Measurements from ENCODE around the gene UCHL3. TPM values are rescaled to one million over a fixed set of nuclear protein-coding genes. Genes with fewer than 3 reads are reported as not detected.

UCHL3 gene
- total and polyA plus RNA-seq, 9 donors, result 8.6 to 39.5 (median 13.0) TPM

- Histone ChIP-seq H3K4me3 (no peak overlapping the region), H3K27me3 (no peaks in the 10 kb centered on the region), H3K36me3 (no peaks in the 10 kb centered on the region), H3K27ac (no peak overlapping the region), H3K9me3 (no peaks in the 10 kb centered on the region), H3K4me1 (ENCODE audit: insufficient read depth) (no peaks in the 10 kb centered on the region)
- DNase-seq, result no peak
- 91 to 93% (median 92%) methylated on average over 10 of the region's 10 CpGs for WGBS, 3 donors
- TF ChIP-seq POLR2A (IDR thresholded peaks at IDR 0.05) (no peak), EP300 (IDR thresholded peaks at IDR 0.05) (no peak), CTCF (IDR thresholded peaks at IDR 0.05) (no peak)
- intact Hi-C loops (cut with DNase I), result no loop called here
Observed at GRCh38 chr13:75507027-75508001, 42.3 kb upstream of the UCHL3 start.

- no peak overlapping the region for H3K27ac ChIP-seq
- no peaks in the 10 kb centered on the region for H3K27me3 ChIP-seq
- no peaks in the 10 kb centered on the region for H3K36me3 ChIP-seq
- H3K4me3 ChIP-seq, result no peak overlapping the region
- WGBS, 3 donors, result 79 to 95% (median 92%) methylated on average over 6 of the region's 6 CpGs
- no peak for TF ChIP-seq CTCF (IDR thresholded peaks at IDR 0.05)
- no peak for TF ChIP-seq POLR2A (IDR thresholded peaks at IDR 0.05)
- TF ChIP-seq EP300 (IDR thresholded peaks at IDR 0.05), result no peak
- no peaks in the 10 kb centered on the region for H3K9me3 ChIP-seq
- intact Hi-C loops (cut with DNase I), result no loop called here
- no peaks in the 10 kb centered on the region for H3K4me1 ChIP-seq (ENCODE audit: insufficient read depth)
- DNase-seq, result no peak
Observed at GRCh38 chr13:75508002-75508548, 41.5 kb upstream of the UCHL3 start.

GRCh38 chr13:75511051-75511625 lies 38.5 kb upstream of the UCHL3 start:
- no peak for DNase-seq
- H3K4me3 ChIP-seq, result no peak overlapping the region
- no peaks in the 10 kb centered on the region for H3K9me3 ChIP-seq
- H3K4me1 ChIP-seq (ENCODE audit: insufficient read depth), result no peaks in the 10 kb centered on the region
- 85 to 90% (median 90%) methylated on average over 3 of the region's 3 CpGs for WGBS, 3 donors
- H3K36me3 ChIP-seq, result no peaks in the 10 kb centered on the region
- H3K27me3 ChIP-seq, result no peaks in the 10 kb centered on the region
- no peak for TF ChIP-seq CTCF (IDR thresholded peaks at IDR 0.05)
- TF ChIP-seq POLR2A (IDR thresholded peaks at IDR 0.05), result no peak
- TF ChIP-seq EP300 (IDR thresholded peaks at IDR 0.05), result no peak
- no peak overlapping the region for H3K27ac ChIP-seq
- intact Hi-C loops (cut with DNase I), result no loop called here

- intact Hi-C loops (cut with DNase I), result no loop called here
- no peaks in the 10 kb centered on the region for H3K4me1 ChIP-seq (ENCODE audit: insufficient read depth)
- no peak overlapping the region for H3K27ac ChIP-seq
Observed at GRCh38 chr13:75512253-75512652, 37.3 kb upstream of the UCHL3 start.

More at GRCh38 chr13:75512253-75512652, 37.3 kb upstream of the UCHL3 start:
- Histone ChIP-seq H3K27me3 (no peaks in the 10 kb centered on the region), H3K36me3 (no peaks in the 10 kb centered on the region), H3K9me3 (no peaks in the 10 kb centered on the region), H3K4me3 (no peak overlapping the region)
- DNase-seq, result no peak
- WGBS, 3 donors, result 87 to 92% (median 87%) methylated on average over 3 of the region's 3 CpGs
- no peak for TF ChIP-seq EP300 (IDR thresholded peaks at IDR 0.05)
- no peak for TF ChIP-seq CTCF (IDR thresholded peaks at IDR 0.05)
- TF ChIP-seq POLR2A (IDR thresholded peaks at IDR 0.05), result no peak
